Astrocyte of the cerebellum (primary cell): ENCODE measurements around the gene CCDC85C.
"Not testable (repeated sequence)": the region's sequence is repeated elsewhere in the genome, so short reads cannot be mapped to it uniquely, and the experiment has no call there.

Experiments
- DNase-seq: peaks from one replicate; pipeline ENCODE4 v3.0.0-alpha.2; 2011; ENCODE audit warnings: low read depth
- H3K4me3 ChIP-seq: 2 replicates; pipeline ENCODE4 v1.5.1; 2011; ENCODE audit warnings: mild to moderate bottlenecking, low read depth, low read length, moderate library complexity
- in situ Hi-C: cut with HindIII; loops from 2 replicates; pipeline ENCODE4 v1.10.0; 2017; ENCODE audit warnings: low sequenced_read_pairs
- TF ChIP-seq, protein P1 (sequence below): IDR thresholded peaks from 2 replicates; pipeline ENCODE4 v1.5.1; 2012; ENCODE audit warnings: low read length, low read depth, moderate library complexity, mild to moderate bottlenecking; ENCODE audit errors: missing control alignments

Gene CCDC85C

GRCh38 chr14:99647411-99647810 is 43.4 kb upstream of the CCDC85C start:
- TF ChIP-seq, protein P1, sequence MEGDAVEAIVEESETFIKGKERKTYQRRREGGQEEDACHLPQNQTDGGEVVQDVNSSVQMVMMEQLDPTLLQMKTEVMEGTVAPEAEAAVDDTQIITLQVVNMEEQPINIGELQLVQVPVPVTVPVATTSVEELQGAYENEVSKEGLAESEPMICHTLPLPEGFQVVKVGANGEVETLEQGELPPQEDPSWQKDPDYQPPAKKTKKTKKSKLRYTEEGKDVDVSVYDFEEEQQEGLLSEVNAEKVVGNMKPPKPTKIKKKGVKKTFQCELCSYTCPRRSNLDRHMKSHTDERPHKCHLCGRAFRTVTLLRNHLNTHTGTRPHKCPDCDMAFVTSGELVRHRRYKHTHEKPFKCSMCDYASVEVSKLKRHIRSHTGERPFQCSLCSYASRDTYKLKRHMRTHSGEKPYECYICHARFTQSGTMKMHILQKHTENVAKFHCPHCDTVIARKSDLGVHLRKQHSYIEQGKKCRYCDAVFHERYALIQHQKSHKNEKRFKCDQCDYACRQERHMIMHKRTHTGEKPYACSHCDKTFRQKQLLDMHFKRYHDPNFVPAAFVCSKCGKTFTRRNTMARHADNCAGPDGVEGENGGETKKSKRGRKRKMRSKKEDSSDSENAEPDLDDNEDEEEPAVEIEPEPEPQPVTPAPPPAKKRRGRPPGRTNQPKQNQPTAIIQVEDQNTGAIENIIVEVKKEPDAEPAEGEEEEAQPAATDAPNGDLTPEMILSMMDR, result no peak
- H3K4me3 ChIP-seq, result no peak overlapping the region
- no peak for DNase-seq
- in situ Hi-C loops, result no loop called here

DNA sequence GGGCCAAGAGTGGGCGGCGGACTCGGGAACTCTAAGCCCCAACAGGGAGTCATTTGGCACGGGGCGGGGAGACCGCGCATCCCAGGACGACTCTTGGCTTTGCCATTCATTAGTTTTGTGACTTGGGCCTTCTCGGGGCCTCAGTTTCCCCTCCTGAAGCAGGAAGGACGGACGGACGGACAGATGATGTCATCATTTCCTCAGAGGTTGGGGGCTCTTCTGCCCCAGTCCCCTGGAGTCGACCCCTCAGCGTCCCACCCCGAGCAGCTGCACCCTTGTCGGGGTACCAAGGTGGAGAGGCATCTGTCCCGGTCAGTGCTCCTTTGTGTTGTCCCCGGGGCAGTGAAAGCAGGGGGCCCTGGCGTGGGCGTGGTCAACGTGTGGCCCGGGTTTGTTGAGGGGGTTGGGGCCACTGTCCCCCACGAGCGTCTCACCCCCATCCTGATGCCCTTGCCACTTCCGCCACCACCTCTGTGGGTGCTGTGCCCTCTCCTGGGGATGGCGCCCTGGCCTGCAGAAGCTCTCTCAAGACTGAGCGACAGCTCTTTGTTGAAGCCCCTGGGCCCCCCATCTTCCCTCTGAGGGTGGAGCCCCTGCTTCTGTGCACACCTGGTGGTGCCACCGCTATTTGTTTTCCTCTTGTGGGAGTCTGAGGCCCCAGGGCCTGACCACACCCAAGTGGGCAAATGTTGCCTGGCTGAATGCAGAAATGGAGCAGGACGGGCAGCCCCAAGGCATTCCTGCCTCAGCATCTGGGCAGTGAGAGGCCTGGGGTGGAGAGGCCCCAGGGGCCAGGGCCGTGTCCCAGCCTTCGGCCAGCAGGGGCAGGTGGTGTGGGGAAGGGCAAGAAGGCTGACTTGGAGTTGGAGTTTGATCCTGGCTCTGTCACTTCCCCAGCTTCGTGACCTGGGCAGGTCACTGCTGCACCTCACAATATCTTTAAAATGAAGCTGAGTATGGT is 41.8 kb upstream of the CCDC85C start:
- no peak for DNase-seq
- TF ChIP-seq, protein P1, result no peak
- in situ Hi-C loops, result no loop called here
- H3K4me3 ChIP-seq, result peak overlapping the region; percentile 0

DNA sequence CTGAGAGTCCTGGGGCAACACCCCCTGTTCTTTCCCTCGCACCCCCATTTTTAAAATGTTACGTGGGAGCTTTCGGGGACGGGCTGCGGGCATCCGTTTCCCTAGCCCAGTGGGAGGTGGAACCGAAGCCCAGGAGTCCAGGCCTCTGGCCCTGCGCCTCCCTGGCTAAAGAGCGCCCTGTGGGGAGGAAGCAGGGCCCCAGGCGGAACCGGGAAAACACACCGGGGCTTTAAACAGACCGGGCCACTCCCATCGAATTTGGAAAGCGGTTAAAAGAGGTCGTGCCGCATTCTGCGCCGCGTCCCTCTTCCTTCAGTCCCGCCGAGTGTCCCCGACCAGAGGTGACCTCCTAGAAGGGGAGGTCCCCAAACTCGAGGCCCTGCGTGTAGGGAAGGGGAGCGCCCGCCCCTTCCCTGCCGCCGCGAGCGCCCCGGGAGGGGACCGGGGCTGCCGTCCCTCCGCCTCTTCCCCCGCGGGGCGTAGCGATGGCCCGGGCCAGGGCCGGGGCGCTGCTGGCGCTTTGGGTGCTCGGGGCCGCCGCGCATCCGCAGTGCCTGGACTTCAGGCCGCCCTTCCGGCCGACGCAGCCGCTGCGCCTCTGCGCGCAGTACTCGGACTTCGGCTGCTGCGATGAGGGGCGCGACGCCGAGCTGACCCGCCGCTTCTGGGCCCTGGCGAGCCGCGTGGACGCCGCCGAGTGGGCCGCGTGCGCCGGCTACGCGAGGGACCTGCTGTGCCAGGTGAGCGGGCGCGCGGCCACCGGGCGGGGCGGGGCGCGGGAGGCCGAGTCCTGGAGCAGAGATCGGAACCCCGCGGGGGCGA is 40.9 kb upstream of the CCDC85C start, which contains the start of gene HHIPL1:
HHIPL1 (plus strand) TSS at position 407 of the 822 bp plus-strand sequence; CDS start at position 486, 79 bp downstream.
- in situ Hi-C loops, result no loop called here
- DNase-seq, result no peak
- peak within 1 kb of the TSS; percentile 0 for H3K4me3 ChIP-seq
- TF ChIP-seq, protein P1, result no peak

GRCh38 chr14:99644035-99644587 is 40.1 kb upstream of the CCDC85C start:
- TF ChIP-seq, protein P1, result no peak
- DNase-seq, result no peak
- in situ Hi-C loops, result no loop called here
- no peak overlapping the region for H3K4me3 ChIP-seq

DNA sequence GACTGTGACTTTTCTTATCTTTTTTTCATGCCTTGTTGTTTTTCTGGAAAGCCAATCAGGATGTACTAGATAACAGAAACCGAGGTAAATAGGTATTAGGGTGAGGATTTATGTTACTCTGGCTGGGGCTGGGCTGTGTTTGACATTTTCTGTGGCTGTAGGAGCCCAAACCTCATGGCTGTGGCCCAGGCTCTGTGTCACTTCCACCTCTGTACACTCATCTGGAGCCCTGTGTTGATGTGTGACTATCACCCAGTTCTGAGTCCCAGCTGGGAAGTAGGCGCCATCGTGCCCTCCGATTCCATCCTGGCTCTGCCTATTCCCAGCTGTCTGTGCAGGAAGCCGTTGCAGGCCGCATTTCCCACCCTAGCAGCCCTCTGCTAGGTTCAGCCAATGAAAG is 39.3 kb upstream of the CCDC85C start:
- in situ Hi-C loops, result no loop called here
- DNase-seq, result no peak

DNA sequence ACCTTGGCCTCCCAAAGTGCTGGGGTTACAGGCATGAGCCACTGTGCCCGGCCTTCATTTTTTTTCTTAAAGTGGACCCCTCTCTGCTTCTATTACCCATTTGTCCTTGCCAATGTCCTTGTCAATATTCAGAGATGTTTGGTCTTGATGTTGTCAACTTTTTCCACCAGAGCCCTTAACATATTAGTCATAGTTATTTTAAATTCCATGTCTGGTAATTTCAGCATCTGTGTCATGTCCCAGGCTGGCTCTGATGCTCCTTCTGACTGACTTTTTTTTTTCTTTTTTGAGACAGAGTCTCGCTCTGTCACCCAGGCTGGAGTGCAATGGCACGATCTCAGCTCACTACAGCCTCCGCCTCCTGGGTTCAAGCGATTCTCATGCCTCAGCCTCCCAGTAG is 38.8 kb upstream of the CCDC85C start:
- DNase-seq, in situ Hi-C loops, H3K4me3 ChIP-seq: not testable (repeated sequence)

More for the DNA sequence above, 39.3 kb upstream of the CCDC85C start:
- no peak overlapping the region for H3K4me3 ChIP-seq
- TF ChIP-seq, protein P1, result no peak
